ENCODE measurements around the gene DNPEP. TPM values are rescaled to one million over a fixed set of nuclear protein-coding genes. Genes with fewer than 3 reads are reported as not detected.

The DNPEP gene
- 129 and 148 TPM in 2 replicates for total RNA-seq

DNA sequence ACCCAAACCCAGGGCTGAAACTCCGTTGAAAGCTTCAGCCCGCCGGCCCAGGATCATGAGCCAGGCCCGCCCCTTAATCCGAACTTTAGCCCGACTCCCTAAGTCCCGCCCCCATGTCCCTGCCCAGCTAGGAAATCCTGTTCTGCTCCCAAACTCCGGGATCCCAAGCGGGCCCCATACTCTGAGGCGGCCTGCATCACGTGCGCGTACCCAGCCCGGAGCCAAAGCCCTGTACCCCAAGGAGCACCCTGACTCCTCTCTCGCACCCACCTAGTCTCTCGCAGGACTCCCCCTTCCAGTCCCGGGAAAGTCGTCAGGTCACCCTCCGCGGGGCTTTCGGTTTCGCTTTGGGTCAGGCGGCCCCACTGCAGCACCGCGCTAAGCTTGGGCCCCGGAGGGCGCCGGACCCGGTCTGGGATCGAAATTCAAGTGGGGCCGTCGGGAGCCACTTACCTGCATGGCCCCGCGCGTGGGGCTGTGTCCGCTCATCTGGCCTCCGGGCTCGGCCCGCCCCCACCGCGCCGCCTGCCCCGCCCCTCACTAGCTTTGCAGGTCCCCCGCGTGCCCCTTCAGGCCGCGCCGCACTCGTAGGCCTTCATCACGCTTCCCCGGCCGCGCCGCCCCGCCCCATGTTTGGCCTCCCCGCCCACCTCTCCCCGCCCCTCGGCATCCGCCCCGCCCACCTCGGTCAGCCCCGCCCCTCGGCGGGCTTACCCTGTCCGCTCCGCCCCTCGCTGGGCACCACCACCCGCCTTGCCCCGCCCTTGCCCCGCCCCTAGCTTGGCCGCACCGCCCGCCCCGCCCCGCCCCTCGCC lies at the start of gene DNPEP:
Gene DNPEP (minus strand): TSS at position 607 of the 815 bp plus-strand sequence. CDS start 118 bp downstream, at position 489.
- Mint-ChIP-seq H3K27me3 (peaks cover 5% of the 10 kb centered on the region), H3K27ac (peak within 1 kb of the TSS; percentile 95), H3K9me3 (peaks cover 5% of the 10 kb centered on the region), H3K4me1 (peaks cover 12% of the 10 kb centered on the region), H3K4me3 (peak within 1 kb of the TSS; percentile 99), H3K36me3 (ENCODE audit: low read depth) (peaks cover 40% of the 10 kb centered on the region)
- intact Hi-C loops (cut with micrococcal nuclease) = loop anchor here (1.0 to 10.0 kb wide), 15 partner anchors 93 to 1171 kb away; partner anchors contain the start of genes ANKZF1, ARPC2, ATG9A and BCS1L
- peak; percentile 96 for DNase-seq

DNA sequence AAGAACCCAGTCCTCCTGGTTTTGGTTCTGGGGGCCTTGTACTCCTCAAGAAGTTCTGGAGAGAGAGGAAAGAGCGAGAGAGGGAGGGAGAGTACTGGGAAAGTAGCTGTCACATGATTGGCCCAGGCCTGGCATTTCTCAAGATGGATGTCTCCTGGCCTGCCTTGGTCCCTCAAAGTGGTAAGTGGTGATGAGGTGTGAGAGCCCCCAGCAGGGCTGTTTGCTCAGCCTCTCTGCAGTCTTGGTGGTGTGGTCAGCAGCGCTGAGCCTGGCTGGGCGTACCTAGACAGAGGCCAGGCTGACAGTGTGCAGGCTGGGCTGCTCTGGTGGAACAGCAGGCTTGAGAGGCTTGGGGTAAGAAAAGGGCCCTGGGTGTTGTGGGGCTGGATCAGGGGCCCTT lies 49.4 kb upstream of the DNPEP start:
- H3K4me1 Mint-ChIP-seq = peaks cover 7% of the 10 kb centered on the region
- peaks cover 45% of the 10 kb centered on the region for H3K27me3 Mint-ChIP-seq
- H3K4me3 Mint-ChIP-seq = no peak overlapping the region
- intact Hi-C loops (cut with micrococcal nuclease) = no loop called here
- H3K27ac Mint-ChIP-seq = no peak overlapping the region
- no peaks in the 10 kb centered on the region for H3K36me3 Mint-ChIP-seq (ENCODE audit: low read depth)
- H3K9me3 Mint-ChIP-seq = no peaks in the 10 kb centered on the region
- no peak for DNase-seq

DNA sequence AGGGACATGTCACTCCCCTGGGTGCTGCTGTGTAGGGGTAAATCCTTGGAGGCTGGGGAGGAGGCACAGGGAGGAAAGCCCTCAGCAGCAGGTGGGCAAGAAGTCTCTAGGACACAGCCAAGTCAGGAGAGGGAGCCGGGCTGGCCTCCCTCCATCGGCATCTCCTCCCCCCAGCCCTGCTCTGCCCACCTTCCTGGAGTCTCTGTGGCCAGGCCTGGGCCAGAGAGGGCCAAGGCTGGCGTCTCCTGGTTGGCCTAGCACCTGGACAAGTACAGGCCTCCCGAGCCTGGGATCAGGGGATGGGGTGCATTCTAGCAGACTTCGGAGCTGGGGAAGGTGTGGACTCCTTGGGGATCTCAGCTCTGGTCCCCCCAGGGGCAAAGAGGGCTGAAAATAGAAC lies 48.8 kb upstream of the DNPEP start:
- H3K4me3 Mint-ChIP-seq = no peak overlapping the region
- peaks cover 44% of the 10 kb centered on the region for H3K27me3 Mint-ChIP-seq
- intact Hi-C loops (cut with micrococcal nuclease) = no loop called here
- no peak overlapping the region for H3K27ac Mint-ChIP-seq
- no peaks in the 10 kb centered on the region for H3K9me3 Mint-ChIP-seq
- H3K4me1 Mint-ChIP-seq = peaks cover 6% of the 10 kb centered on the region
- DNase-seq = no peak
- H3K36me3 Mint-ChIP-seq (ENCODE audit: low read depth) = no peaks in the 10 kb centered on the region

DNA sequence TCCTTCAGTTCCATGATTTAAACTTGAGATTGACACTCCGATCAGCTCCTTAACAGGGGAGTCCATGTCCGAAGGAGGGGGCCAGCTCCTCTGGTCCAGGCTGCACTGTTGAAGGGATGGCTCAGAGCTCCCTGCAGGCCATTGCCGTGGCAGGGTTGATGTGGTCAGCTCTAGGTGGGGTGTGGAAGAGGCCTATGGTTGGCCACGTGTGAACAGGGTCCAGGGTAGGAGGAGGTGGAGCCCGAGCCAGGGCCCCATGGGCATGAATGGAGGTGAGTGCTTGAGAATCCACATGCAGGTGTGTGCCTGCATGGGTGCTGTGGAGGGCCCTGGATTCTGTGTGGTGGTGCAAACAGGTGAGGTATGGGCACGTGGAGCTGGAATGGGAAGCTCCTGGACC lies 48.0 kb upstream of the DNPEP start:
- intact Hi-C loops (cut with micrococcal nuclease) = no loop called here
- H3K9me3 Mint-ChIP-seq = no peaks in the 10 kb centered on the region
- H3K27ac Mint-ChIP-seq = no peak overlapping the region

DNA sequence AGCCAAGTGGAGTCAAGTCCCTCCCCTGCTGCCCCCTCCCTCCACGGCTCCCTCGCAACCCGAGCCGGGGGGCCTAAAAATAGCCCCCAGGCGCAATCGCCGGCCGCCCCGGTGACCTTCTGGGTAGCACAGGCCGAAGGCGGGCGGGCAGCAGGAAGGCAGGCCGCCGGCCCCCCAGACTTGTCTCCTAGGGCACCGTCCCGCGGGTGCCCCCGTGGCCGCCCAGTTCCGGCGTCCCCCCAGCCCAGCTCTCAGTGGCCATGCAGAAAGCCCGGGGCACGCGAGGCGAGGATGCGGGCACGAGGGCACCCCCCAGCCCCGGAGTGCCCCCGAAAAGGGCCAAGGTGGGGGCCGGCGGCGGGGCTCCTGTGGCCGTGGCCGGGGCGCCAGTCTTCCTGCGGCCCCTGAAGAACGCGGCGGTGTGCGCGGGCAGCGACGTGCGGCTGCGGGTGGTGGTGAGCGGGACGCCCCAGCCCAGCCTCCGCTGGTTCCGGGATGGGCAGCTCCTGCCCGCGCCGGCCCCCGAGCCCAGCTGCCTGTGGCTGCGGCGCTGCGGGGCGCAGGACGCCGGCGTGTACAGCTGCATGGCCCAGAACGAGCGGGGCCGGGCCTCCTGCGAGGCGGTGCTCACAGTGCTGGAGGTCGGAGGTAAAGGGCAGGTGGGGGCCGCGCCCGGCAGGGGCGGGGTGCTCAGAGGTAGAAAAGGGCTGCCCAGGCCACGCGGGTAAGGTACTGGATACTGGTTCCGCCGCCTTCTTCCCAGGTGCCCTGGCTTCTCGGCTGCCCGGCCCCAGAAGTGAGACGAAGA lies 47.2 kb upstream of the DNPEP start, which contains the start of gene SPEG:
Gene SPEG (plus strand): TSS at position 126 of the 808 bp plus-strand sequence. CDS start 135 bp downstream, at position 261.
- Mint-ChIP-seq H3K27me3 (peaks cover 32% of the 10 kb centered on the region), H3K27ac (no peak within 1 kb of the TSS), H3K36me3 (ENCODE audit: low read depth) (no peaks in the 10 kb centered on the region), H3K4me1 (no peaks in the 10 kb centered on the region), H3K9me3 (no peaks in the 10 kb centered on the region), H3K4me3 (no peak within 1 kb of the TSS)
- no peak for DNase-seq
- intact Hi-C loops (cut with micrococcal nuclease) = loop anchor here (1.0 kb wide), 1 partner anchor 32 kb away; no protein-coding TSS in a partner anchor

More for the DNA sequence above, 48.0 kb upstream of the DNPEP start:
- no peak for DNase-seq
- no peak overlapping the region for H3K4me3 Mint-ChIP-seq
- no peaks in the 10 kb centered on the region for H3K4me1 Mint-ChIP-seq
- H3K27me3 Mint-ChIP-seq = peaks cover 36% of the 10 kb centered on the region
- no peaks in the 10 kb centered on the region for H3K36me3 Mint-ChIP-seq (ENCODE audit: low read depth)

DNA sequence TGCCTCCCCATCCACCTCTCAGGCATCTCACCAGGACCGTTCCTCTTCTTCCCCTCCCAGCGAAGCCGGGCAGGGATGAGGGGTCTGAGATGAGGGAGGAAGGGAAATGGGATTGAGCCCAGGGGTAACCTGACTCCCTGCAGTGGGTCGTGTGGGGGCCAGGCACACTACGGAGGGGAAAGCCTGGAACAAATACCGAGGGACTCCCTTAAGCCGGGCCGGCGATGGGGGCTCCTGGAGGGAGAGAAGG lies 46.7 kb upstream of the DNPEP start:
- Mint-ChIP-seq H3K4me1 (no peaks in the 10 kb centered on the region), H3K36me3 (ENCODE audit: low read depth) (no peaks in the 10 kb centered on the region), H3K9me3 (no peaks in the 10 kb centered on the region), H3K27ac (no peak overlapping the region), H3K27me3 (peaks cover 28% of the 10 kb centered on the region), H3K4me3 (no peak overlapping the region)
- intact Hi-C loops (cut with micrococcal nuclease) = loop anchor here (1.0 kb wide), 1 partner anchor 31 kb away; no protein-coding TSS in a partner anchor
- no peak for DNase-seq

DNA sequence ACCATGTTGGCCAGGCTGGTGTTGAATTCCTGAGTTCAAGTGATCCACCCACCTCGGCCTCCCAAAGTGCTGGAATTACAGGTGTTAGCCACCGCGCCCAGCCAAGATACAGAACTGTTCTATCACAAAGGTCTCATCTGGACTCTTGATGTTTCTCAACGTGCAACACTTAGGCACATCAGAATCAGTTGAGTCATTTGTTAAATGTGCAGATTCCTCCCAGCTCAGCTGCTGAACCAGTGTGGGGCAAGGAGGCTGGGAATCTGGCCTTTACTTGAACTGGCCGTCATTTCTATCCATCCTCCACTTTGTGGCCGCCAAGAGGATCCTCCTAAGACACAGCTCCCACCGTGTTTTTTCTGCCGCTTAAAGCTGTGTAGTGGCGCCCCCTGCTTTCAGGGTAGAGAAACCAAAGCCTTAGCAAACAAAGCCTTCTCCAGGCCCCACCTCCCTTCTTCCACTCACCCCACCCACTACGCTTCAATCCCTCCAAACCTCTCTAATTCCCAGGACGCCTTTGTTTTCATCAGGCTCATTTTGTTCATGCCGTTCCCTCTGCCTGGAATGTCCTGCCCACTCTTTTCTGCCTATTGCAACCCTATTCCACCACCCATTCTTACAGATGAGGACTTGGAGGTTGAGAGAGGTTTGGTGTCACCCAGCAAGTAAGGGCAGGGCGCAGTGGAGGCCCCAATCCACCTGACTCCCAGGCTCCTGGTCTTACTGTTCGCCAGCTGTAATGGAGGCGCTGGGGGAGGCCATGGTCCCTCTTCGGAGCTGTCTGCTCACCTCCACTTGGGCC lies 46.2 kb upstream of the DNPEP start:
- intact Hi-C loops (cut with micrococcal nuclease) = loop anchor here (1.0 kb wide), 1 partner anchor 31 kb away; no protein-coding TSS in a partner anchor
- H3K36me3 Mint-ChIP-seq (ENCODE audit: low read depth) = no peaks in the 10 kb centered on the region

DNA sequence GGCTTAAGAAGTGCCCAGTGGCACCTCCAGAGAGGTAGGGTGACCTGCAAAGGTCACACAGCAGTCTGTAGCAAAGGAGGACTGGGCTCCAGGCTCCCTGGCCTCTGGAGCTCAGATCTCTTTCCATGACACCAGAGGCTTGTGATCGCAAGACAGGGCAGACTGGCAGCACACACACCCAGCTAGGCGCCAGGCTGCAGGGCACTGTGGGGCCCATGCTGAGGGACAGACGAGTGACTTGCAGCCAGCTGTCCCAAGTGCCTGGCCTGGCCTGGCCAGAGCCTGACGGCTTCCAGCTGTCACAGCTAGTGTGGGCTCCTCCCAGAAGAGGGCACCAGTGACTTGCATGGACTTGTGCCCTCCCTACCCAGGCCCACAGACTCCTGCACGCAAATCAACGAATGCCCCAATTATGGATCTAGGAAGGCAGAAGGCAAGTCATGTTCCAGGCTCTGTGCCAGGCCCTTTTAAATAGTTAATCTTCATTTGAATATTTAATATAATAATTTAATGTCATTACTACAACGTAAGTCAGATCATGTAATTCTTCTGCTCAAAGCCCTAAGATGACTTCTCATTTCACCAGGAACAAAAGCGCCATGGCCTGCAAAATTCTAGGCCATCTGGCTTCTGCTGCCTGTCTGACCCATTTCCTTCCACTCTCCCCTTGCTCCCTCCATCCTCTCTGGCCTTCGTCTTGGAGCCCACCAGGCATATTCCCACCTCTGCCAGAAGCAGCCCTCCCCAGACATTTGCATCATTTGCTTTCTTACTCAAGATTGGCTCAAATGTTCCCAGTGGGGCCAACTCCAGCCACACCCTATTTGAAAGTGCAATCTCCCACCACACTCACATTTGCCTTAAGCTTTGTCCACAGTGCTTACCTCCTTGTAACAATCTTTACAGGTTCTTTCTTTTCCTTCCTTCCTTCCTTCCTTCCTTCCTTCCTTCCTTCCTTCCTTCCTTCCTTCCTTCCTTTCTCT lies 43.2 kb upstream of the DNPEP start:
- H3K27me3 Mint-ChIP-seq = peaks cover 28% of the 10 kb centered on the region
- H3K27ac Mint-ChIP-seq = no peak overlapping the region
- H3K36me3 Mint-ChIP-seq (ENCODE audit: low read depth) = no peaks in the 10 kb centered on the region
- no peaks in the 10 kb centered on the region for H3K4me1 Mint-ChIP-seq
- intact Hi-C loops (cut with micrococcal nuclease) = no loop called here
- DNase-seq = no peak
- H3K4me3 Mint-ChIP-seq = no peak overlapping the region
- H3K9me3 Mint-ChIP-seq = no peaks in the 10 kb centered on the region

More for the DNA sequence above, 46.2 kb upstream of the DNPEP start:
- Mint-ChIP-seq H3K27me3 (peaks cover 30% of the 10 kb centered on the region), H3K9me3 (no peaks in the 10 kb centered on the region), H3K4me1 (no peaks in the 10 kb centered on the region), H3K4me3 (no peak overlapping the region), H3K27ac (no peak overlapping the region)
- peak; percentile 72 for DNase-seq

DNA sequence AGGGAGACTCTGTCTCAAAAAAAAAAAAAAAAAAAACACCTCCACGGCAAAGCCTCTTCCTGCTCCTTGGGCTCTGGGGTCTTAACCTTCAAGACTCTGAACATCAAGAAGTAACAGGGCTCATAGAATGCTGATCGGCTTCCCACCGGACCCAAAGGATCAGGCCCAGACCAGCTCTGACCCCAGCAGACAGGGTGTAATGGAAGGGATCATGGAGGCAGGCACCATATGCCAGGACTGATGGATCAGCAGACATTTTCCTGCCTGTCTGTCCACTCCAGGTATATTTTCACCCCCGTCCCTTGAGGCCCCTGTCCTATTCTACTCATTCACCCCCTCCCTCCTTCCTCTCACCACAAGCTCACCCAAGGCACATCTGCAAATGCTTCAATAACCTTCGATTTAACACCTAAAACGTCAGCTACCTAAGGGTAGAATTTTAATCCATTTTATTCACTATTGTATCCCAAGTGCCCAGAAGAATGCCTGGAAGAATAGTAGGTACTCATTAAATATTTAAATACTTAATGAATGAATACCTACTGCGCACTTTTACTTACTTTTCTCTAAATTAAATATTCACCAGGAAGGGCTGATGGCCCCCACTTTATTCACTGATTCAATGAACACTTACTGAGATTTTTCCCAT lies 42.4 kb upstream of the DNPEP start:
- Mint-ChIP-seq H3K36me3 (ENCODE audit: low read depth) (no peaks in the 10 kb centered on the region), H3K9me3 (no peaks in the 10 kb centered on the region), H3K4me1 (no peaks in the 10 kb centered on the region), H3K27me3 (peaks cover 21% of the 10 kb centered on the region), H3K27ac (no peak overlapping the region), H3K4me3 (no peak overlapping the region)
- DNase-seq = no peak
- intact Hi-C loops (cut with micrococcal nuclease) = no loop called here

DNA sequence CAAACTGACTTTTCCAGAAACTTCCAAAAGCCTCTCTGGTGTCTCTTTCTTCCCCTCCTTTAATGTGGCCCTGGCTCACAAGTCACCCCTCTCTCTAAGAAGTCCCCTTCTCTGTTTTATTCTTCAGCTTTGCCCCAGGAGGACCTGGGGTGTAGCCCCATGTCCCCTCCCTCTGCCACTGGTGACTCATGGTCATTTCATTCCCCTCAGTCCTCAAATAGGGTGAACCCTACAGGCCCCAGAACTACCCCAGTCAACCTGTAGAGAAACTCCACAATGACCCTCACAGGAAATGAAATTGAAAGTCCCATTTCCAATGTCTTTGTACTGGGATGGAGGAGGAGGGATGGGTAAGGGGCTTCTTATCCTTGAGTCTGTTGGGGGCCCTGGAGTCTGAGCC lies 40.8 kb upstream of the DNPEP start:
- H3K27ac Mint-ChIP-seq = no peak overlapping the region
- no peaks in the 10 kb centered on the region for H3K36me3 Mint-ChIP-seq (ENCODE audit: low read depth)
- no peaks in the 10 kb centered on the region for H3K9me3 Mint-ChIP-seq
- no peak overlapping the region for H3K4me3 Mint-ChIP-seq
- peaks cover 12% of the 10 kb centered on the region for H3K27me3 Mint-ChIP-seq
- H3K4me1 Mint-ChIP-seq = no peaks in the 10 kb centered on the region
- intact Hi-C loops (cut with micrococcal nuclease) = no loop called here
- DNase-seq = no peak

DNA sequence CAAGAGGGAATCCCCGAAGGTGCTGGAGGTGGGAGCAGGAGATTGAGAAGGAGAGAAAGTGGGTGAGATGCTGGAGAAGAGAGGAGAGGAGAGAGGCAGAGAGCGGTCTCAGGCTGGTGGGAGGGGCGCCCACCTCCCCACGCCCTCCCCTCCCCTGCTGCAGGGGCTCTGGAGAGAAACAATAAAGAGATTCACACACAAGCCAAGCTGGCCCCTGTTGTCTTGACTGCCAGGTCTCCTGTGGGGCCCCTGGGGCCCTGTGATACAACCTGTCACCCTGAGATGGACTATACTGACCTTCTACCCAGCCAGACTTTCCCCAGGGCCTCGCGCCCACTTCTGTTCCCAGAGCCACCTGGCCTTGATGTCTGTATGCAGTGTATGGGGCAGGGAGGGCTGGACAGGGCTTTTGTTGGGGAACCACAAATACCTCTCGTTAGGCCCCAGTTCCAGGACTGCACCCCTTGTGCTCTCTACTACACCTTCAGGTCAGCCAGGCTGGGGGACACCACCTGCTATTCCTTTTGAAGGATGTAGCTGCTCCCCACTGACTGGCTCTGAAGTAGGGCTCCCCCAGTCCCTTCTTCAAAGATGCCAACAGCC lies 38.9 kb upstream of the DNPEP start:
- Mint-ChIP-seq H3K4me1 (no peaks in the 10 kb centered on the region), H3K4me3 (no peak overlapping the region)

DNA sequence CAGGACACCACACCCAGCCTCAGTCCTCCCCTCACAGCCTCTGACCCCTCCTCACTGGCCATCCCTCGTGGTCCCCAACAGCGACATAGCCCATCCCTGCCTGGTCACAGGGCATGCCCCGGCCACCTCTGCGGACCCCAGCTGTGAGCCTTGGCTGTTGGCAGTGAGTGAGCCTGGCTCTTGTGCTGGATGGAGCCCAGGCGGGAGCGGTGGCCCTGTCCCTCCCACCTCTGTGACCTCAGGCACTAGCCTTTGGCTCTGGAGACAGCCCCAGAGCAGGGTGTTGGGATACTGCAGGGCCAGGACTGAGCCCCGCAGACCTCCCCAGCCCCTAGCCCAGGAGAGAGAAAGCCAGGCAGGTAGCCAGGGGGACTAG lies 38.3 kb upstream of the DNPEP start:
- Mint-ChIP-seq H3K4me3 (no peak overlapping the region), H3K27ac (no peak overlapping the region), H3K27me3 (peaks cover 9% of the 10 kb centered on the region), H3K9me3 (no peaks in the 10 kb centered on the region), H3K4me1 (no peaks in the 10 kb centered on the region), H3K36me3 (ENCODE audit: low read depth) (no peaks in the 10 kb centered on the region)
- DNase-seq = no peak
- intact Hi-C loops (cut with micrococcal nuclease) = no loop called here

More for the DNA sequence above, 38.9 kb upstream of the DNPEP start:
- H3K27ac Mint-ChIP-seq = no peak overlapping the region
- DNase-seq = no peak
- no peaks in the 10 kb centered on the region for H3K9me3 Mint-ChIP-seq
- intact Hi-C loops (cut with micrococcal nuclease) = no loop called here
- H3K36me3 Mint-ChIP-seq (ENCODE audit: low read depth) = no peaks in the 10 kb centered on the region
- H3K27me3 Mint-ChIP-seq = peaks cover 9% of the 10 kb centered on the region
